Fibroblast of peridontal ligament (primary cell): Measurements from ENCODE around the gene SRRM2.

Experiments used
- DNase-seq: peaks from one replicate; pipeline ENCODE4 v3.0.0-alpha.2; 2010; ENCODE audit errors: extremely low read depth

The SRRM2 gene

GRCh38 chr16:2739625-2740430, 12.6 kb upstream of the SRRM2 start:
- DNase-seq, result no peak

- DNase-seq, result no peak
Observed at GRCh38 chr16:2740476-2740875, 12.0 kb upstream of the SRRM2 start.

- no peak for DNase-seq
Observed at GRCh38 chr16:2741168-2741567, 11.3 kb upstream of the SRRM2 start.

GRCh38 chr16:2742323-2743006, 10.0 kb upstream of the SRRM2 start:
- no peak for DNase-seq

GRCh38 chr16:2743007-2743810, 9.2 kb upstream of the SRRM2 start:
- no peak for DNase-seq

GRCh38 chr16:2744711-2745110, 7.7 kb upstream of the SRRM2 start:
- DNase-seq, result no peak

GRCh38 chr16:2745116-2745890, 7.1 kb upstream of the SRRM2 start:
- DNase-seq, result no peak

- DNase-seq, result no peak
Observed at GRCh38 chr16:2745961-2746360, 6.5 kb upstream of the SRRM2 start.

- DNase-seq, result no peak
Observed at GRCh38 chr16:2748757-2749455, 3.5 kb upstream of the SRRM2 start.

- DNase-seq, result no peak
Observed at GRCh38 chr16:2749476-2749875, 3.0 kb upstream of the SRRM2 start.

- DNase-seq, result no peak
Observed at GRCh38 chr16:2749936-2750335, 2.5 kb upstream of the SRRM2 start.

- no peak for DNase-seq
Observed at GRCh38 chr16:2751577-2752034, 832 bp upstream of the SRRM2 start.

GRCh38 chr16:2752850-2753732, 653 bp downstream of the SRRM2 start:
- DNase-seq, result peak; percentile 69

GRCh38 chr16:2753733-2754020, 1.2 kb downstream of the SRRM2 start:
- no peak for DNase-seq

- no peak for DNase-seq
Observed at GRCh38 chr16:2755158-2755557, 2.7 kb downstream of the SRRM2 start.

GRCh38 chr16:2756288-2757015, 4.0 kb downstream of the SRRM2 start:
- DNase-seq, result no peak

GRCh38 chr16:2757344-2757743, 4.9 kb downstream of the SRRM2 start:
- no peak for DNase-seq

- DNase-seq, result no peak
Observed at GRCh38 chr16:2761472-2761871, 9.0 kb downstream of the SRRM2 start.

GRCh38 chr16:2761886-2762583, 9.6 kb downstream of the SRRM2 start:
- DNase-seq, result no peak
